Nephron progenitor cell (in vitro differentiated cells): Measurements from ENCODE around the gene EFTUD2.
"Not testable (repeated sequence)": the region's sequence is repeated elsewhere in the genome, so short reads cannot be mapped to it uniquely, and the experiment has no call there.

ENCODE experiments used
- DNase-seq: peaks from one replicate; pipeline ENCODE4 v3.0.0; 2021
- H3K27ac Mint-ChIP-seq: 2 replicates; pipeline ENCODE4 v1.8.0; 2021; ENCODE audit warnings: mild to moderate bottlenecking, moderate library complexity, mixed read lengths
- H3K27me3 Mint-ChIP-seq: 2 replicates; pipeline ENCODE4 v1.8.0; 2021; ENCODE audit warnings: mild to moderate bottlenecking, low read depth, mixed read lengths; ENCODE audit not compliant: poor library complexity
- H3K36me3 Mint-ChIP-seq: 2 replicates; pipeline ENCODE4 v1.8.0; 2021; ENCODE audit warnings: low read depth, mixed read lengths
- H3K4me1 Mint-ChIP-seq: 2 replicates; pipeline ENCODE4 v1.8.0; 2021; ENCODE audit warnings: mixed read lengths
- H3K4me3 Mint-ChIP-seq: 2 replicates; pipeline ENCODE4 v1.8.0; 2021; ENCODE audit warnings: mild to moderate bottlenecking, moderate library complexity, mixed read lengths
- H3K9me3 Mint-ChIP-seq: 2 replicates; pipeline ENCODE4 v1.8.0; 2021; ENCODE audit warnings: mild to moderate bottlenecking, moderate library complexity, mixed read lengths
- CTCF ChIP-seq: fragments of 200-600 bp; sonication (generic); IDR thresholded peaks from 2 replicates; pipeline ENCODE4 v1.5.0; 2021; ENCODE audit warnings: antibody characterized with exemption

The EFTUD2 gene

GRCh38 chr17:44812263-44812662, 87.0 kb downstream of the EFTUD2 start:
- no peak for DNase-seq
- no peak overlapping the region for H3K27ac Mint-ChIP-seq
- H3K9me3 Mint-ChIP-seq = no peaks in the 10 kb centered on the region
- no peak overlapping the region for H3K4me3 Mint-ChIP-seq
- H3K27me3 Mint-ChIP-seq = no peaks in the 10 kb centered on the region
- no peak for TF ChIP-seq CTCF
- peaks cover 61% of the 10 kb centered on the region for H3K36me3 Mint-ChIP-seq
- no peaks in the 10 kb centered on the region for H3K4me1 Mint-ChIP-seq

- not testable (repeated sequence) for H3K4me3 Mint-ChIP-seq, H3K27me3 Mint-ChIP-seq, H3K9me3 Mint-ChIP-seq, DNase-seq, H3K4me1 Mint-ChIP-seq
- Mint-ChIP-seq H3K36me3 (peaks cover 77% of the 10 kb centered on the region), H3K27ac (peak overlapping the region; percentile 76)
These were observed 90.4 kb downstream of the EFTUD2 start for GRCh38 chr17:44808656-44809388.

- H3K4me1 Mint-ChIP-seq = no peaks in the 10 kb centered on the region
- peak overlapping the region; percentile 76 for H3K27ac Mint-ChIP-seq
- H3K27me3 Mint-ChIP-seq = no peaks in the 10 kb centered on the region
These were observed 91.1 kb downstream of the EFTUD2 start for GRCh38 chr17:44808156-44808555.

GRCh38 chr17:44807817-44808155, 91.5 kb downstream of the EFTUD2 start:
- H3K4me3 Mint-ChIP-seq = no peak overlapping the region
- no peak for DNase-seq
- peaks cover 73% of the 10 kb centered on the region for H3K36me3 Mint-ChIP-seq
- H3K27me3 Mint-ChIP-seq = no peaks in the 10 kb centered on the region
- no peaks in the 10 kb centered on the region for H3K9me3 Mint-ChIP-seq
- TF ChIP-seq CTCF = no peak
- H3K27ac Mint-ChIP-seq = peak overlapping the region; percentile 76
- H3K4me1 Mint-ChIP-seq = no peaks in the 10 kb centered on the region

More at GRCh38 chr17:44808156-44808555, 91.1 kb downstream of the EFTUD2 start:
- no peak overlapping the region for H3K4me3 Mint-ChIP-seq
- no peaks in the 10 kb centered on the region for H3K9me3 Mint-ChIP-seq
- TF ChIP-seq CTCF = no peak
- peaks cover 73% of the 10 kb centered on the region for H3K36me3 Mint-ChIP-seq
- no peak for DNase-seq

GRCh38 chr17:44807093-44807816, 92.0 kb downstream of the EFTUD2 start:
- H3K4me3 Mint-ChIP-seq = no peak overlapping the region
- no peaks in the 10 kb centered on the region for H3K4me1 Mint-ChIP-seq
- H3K36me3 Mint-ChIP-seq = peaks cover 73% of the 10 kb centered on the region
- TF ChIP-seq CTCF = no peak
- no peak for DNase-seq
- H3K9me3 Mint-ChIP-seq = no peaks in the 10 kb centered on the region
- no peaks in the 10 kb centered on the region for H3K27me3 Mint-ChIP-seq
- peak overlapping the region; percentile 76 for H3K27ac Mint-ChIP-seq

GRCh38 chr17:44804302-44805089, 94.7 kb downstream of the EFTUD2 start:
- H3K4me1 Mint-ChIP-seq = no peaks in the 10 kb centered on the region
- no peaks in the 10 kb centered on the region for H3K9me3 Mint-ChIP-seq
- no peak overlapping the region for H3K4me3 Mint-ChIP-seq
- DNase-seq = no peak
- H3K27ac Mint-ChIP-seq = no peak overlapping the region
- H3K27me3 Mint-ChIP-seq = no peaks in the 10 kb centered on the region
- H3K36me3 Mint-ChIP-seq = peaks cover 89% of the 10 kb centered on the region
- TF ChIP-seq CTCF = no peak
